GM13976 (cell line): ENCODE data around the gene GCNT1.

ENCODE experiments used
- DNase-seq: peaks from one replicate; pipeline ENCODE4 v3.0.0; 2012; ENCODE audit warnings: low spot score
- CTCF ChIP-seq: IDR thresholded peaks from 2 replicates; pipeline ENCODE4 v1.5.1; 2012; ENCODE audit warnings: borderline replicate concordance, mild to moderate bottlenecking; ENCODE audit not compliant: insufficient read depth; ENCODE audit errors: extremely low read depth, missing control alignments, control extremely low read depth
- in situ Hi-C: fragments of 300-500 bp; cut with MboI; formaldehyde crosslinking; loops from one replicate; pipeline ENCODE4 v1.12.0; 2022; ENCODE audit warnings: low sequenced_read_pairs, mixed read lengths, inconsistent platforms; ENCODE audit not compliant: unreplicated experiment

GCNT1 gene

GRCh38 chr9:76552181-76552580 is 93.2 kb downstream of the GCNT1 start:
- in situ Hi-C loops, result no loop called here
- DNase-seq, result no peak
- no peak for TF ChIP-seq CTCF

GRCh38 chr9:76552751-76553455 is 93.9 kb downstream of the GCNT1 start:
- no peak for TF ChIP-seq CTCF
- in situ Hi-C loops, result no loop called here
- DNase-seq, result no peak

- in situ Hi-C loops, result no loop called here
- no peak for DNase-seq
- no peak for TF ChIP-seq CTCF
Measured at GRCh38 chr9:76553680-76554079, 94.7 kb downstream of the GCNT1 start.
